GM19240 (cell line): Measurements from ENCODE around the gene KRTAP19-1.
"Not testable (repeated sequence)": the region's sequence is repeated elsewhere in the genome, so short reads cannot be mapped to it uniquely, and the experiment has no call there.

ENCODE experiments used
- DNase-seq: peaks from one replicate; pipeline ENCODE4 v3.0.0; 2011; ENCODE audit warnings: low spot score; ENCODE audit not compliant: insufficient read length

KRTAP19-1 gene

GRCh38 chr21:30480145-30480544 lies at the start of gene KRTAP19-1:
Gene KRTAP19-1, minus strand, starts transcription at chr21:30480367. Its CDS starts 50 bp downstream, at chr21:30480317.
- no peak for DNase-seq

- no peak for DNase-seq
Observed at GRCh38 chr21:30518876-30519275, 38.7 kb upstream of the KRTAP19-1 start.

- no peak for DNase-seq
Observed at GRCh38 chr21:30515681-30516080, 35.5 kb upstream of the KRTAP19-1 start.

- not testable (repeated sequence) for DNase-seq
Observed at GRCh38 chr21:30505621-30506205, 25.5 kb upstream of the KRTAP19-1 start.

- DNase-seq, result no peak
Observed at GRCh38 chr21:30502041-30502440, 21.9 kb upstream of the KRTAP19-1 start, which contains the start of gene KRTAP19-5. Gene KRTAP19-5, minus strand, starts transcription at chr21:30502141. Its CDS starts 51 bp downstream, at chr21:30502090.

GRCh38 chr21:30497065-30497464 lies 16.9 kb upstream of the KRTAP19-1 start, which contains the start of gene KRTAP19-4:
Gene KRTAP19-4, minus strand, starts transcription at chr21:30497165. Its CDS starts 55 bp downstream, at chr21:30497110.
- no peak for DNase-seq

- no peak for DNase-seq
Observed at GRCh38 chr21:30491963-30492428, 11.8 kb upstream of the KRTAP19-1 start, which contains the start of gene KRTAP19-3. Gene KRTAP19-3, minus strand, starts transcription at chr21:30492013. Its CDS starts 56 bp downstream, at chr21:30491957.

- DNase-seq, result no peak
Observed at GRCh38 chr21:30487336-30487735, 7.2 kb upstream of the KRTAP19-1 start, which contains the start of gene KRTAP19-2. Gene KRTAP19-2, minus strand, starts transcription at chr21:30487436. Its CDS starts 88 bp downstream, at chr21:30487348.

- no peak for DNase-seq
Observed at GRCh38 chr21:30486180-30486579, 6.0 kb upstream of the KRTAP19-1 start.

- no peak for DNase-seq
Observed at GRCh38 chr21:30482130-30482529, 2.0 kb upstream of the KRTAP19-1 start.

GRCh38 chr21:30479259-30479658 lies 908 bp downstream of the KRTAP19-1 start:
- no peak for DNase-seq

GRCh38 chr21:30478004-30478403 lies 2.2 kb downstream of the KRTAP19-1 start:
- DNase-seq, result no peak

- DNase-seq, result no peak
Observed at GRCh38 chr21:30468900-30469714, 11.1 kb downstream of the KRTAP19-1 start.

GRCh38 chr21:30463713-30464112 lies 16.5 kb downstream of the KRTAP19-1 start:
- no peak for DNase-seq

GRCh38 chr21:30448514-30448913 lies 31.7 kb downstream of the KRTAP19-1 start:
- no peak for DNase-seq

- DNase-seq, result no peak
Observed at GRCh38 chr21:30447056-30447455, 33.1 kb downstream of the KRTAP19-1 start.

- no peak for DNase-seq
Observed at GRCh38 chr21:30444204-30444603, 36.0 kb downstream of the KRTAP19-1 start.

GRCh38 chr21:30443226-30443625 lies 36.9 kb downstream of the KRTAP19-1 start:
- no peak for DNase-seq

GRCh38 chr21:30439975-30440374 lies 40.2 kb downstream of the KRTAP19-1 start, which contains the start of gene KRTAP15-1:
Gene KRTAP15-1, plus strand, starts transcription at chr21:30440275. Its CDS starts 53 bp downstream, at chr21:30440328.
- no peak for DNase-seq

GRCh38 chr21:30437010-30437565 lies 43.1 kb downstream of the KRTAP19-1 start:
- no peak for DNase-seq

- DNase-seq, result no peak
Observed at GRCh38 chr21:30434033-30434631, 46.0 kb downstream of the KRTAP19-1 start.
